NB4 (cell line): ENCODE results near the gene MAP3K1.

Experiments used
- DNase-seq: peaks from one replicate; pipeline ENCODE4 v3.0.0; 2010; ENCODE audit warnings: low read depth
- H3K4me3 ChIP-seq: one replicate; pipeline ENCODE4 v1.5.1; 2011; ENCODE audit warnings: mild to moderate bottlenecking, low read depth, low read length, moderate library complexity
- CTCF ChIP-seq: IDR thresholded peaks from one replicate; pipeline ENCODE4 v1.5.1; 2012; ENCODE audit warnings: low read depth, low read length
- MAX ChIP-seq: IDR thresholded peaks from 2 replicates; pipeline ENCODE4 v1.6.1; 2011; ENCODE audit warnings: low read depth, low read length
- MYC ChIP-seq: IDR thresholded peaks from 2 replicates; pipeline ENCODE4 v1.6.1; 2011; ENCODE audit warnings: low read depth, low read length
- POLR2A ChIP-seq: IDR thresholded peaks from 2 replicates; pipeline ENCODE4 v1.6.1; 2011; ENCODE audit warnings: mild to moderate bottlenecking; ENCODE audit not compliant: insufficient read length; ENCODE audit errors: extremely low read depth

Gene MAP3K1

GRCh38 chr5:56893251-56893951 is 78.1 kb downstream of the MAP3K1 start:
- DNase-seq = no peak
- TF ChIP-seq POLR2A (no peak), MAX (no peak), CTCF (no peak), MYC (no peak)
- no peak overlapping the region for H3K4me3 ChIP-seq

GRCh38 chr5:56896763-56897162 is 81.4 kb downstream of the MAP3K1 start:
- no peak for DNase-seq
- no peak for TF ChIP-seq POLR2A
- TF ChIP-seq MYC = no peak
- TF ChIP-seq CTCF = no peak
- no peak for TF ChIP-seq MAX
- no peak overlapping the region for H3K4me3 ChIP-seq

GRCh38 chr5:56898213-56898612 is 82.9 kb downstream of the MAP3K1 start:
- H3K4me3 ChIP-seq = no peak overlapping the region
- no peak for TF ChIP-seq POLR2A
- no peak for TF ChIP-seq MYC
- TF ChIP-seq CTCF = no peak
- TF ChIP-seq MAX = no peak
- no peak for DNase-seq

GRCh38 chr5:56900395-56900794 is 85.0 kb downstream of the MAP3K1 start:
- TF ChIP-seq MAX = no peak
- no peak for TF ChIP-seq POLR2A
- no peak for TF ChIP-seq CTCF
- TF ChIP-seq MYC = no peak
- DNase-seq = peak; percentile 81
- H3K4me3 ChIP-seq = peak overlapping the region; percentile 12

- DNase-seq = peak; percentile 64
- TF ChIP-seq MYC = no peak
- no peak for TF ChIP-seq POLR2A
- TF ChIP-seq MAX = peak; percentile 29
- peak; percentile 58 for TF ChIP-seq CTCF
- H3K4me3 ChIP-seq = peak overlapping the region; percentile 12
These were observed 85.7 kb downstream of the MAP3K1 start for GRCh38 chr5:56900858-56901578.
